ENCODE measurements around the gene ZBTB8A. TPM values are rescaled to one million over a fixed set of nuclear protein-coding genes. Genes with fewer than 3 reads are reported as not detected.

The ZBTB8A gene
- total RNA-seq, 1 donor from 2014 or later = 15.9 TPM

DNA sequence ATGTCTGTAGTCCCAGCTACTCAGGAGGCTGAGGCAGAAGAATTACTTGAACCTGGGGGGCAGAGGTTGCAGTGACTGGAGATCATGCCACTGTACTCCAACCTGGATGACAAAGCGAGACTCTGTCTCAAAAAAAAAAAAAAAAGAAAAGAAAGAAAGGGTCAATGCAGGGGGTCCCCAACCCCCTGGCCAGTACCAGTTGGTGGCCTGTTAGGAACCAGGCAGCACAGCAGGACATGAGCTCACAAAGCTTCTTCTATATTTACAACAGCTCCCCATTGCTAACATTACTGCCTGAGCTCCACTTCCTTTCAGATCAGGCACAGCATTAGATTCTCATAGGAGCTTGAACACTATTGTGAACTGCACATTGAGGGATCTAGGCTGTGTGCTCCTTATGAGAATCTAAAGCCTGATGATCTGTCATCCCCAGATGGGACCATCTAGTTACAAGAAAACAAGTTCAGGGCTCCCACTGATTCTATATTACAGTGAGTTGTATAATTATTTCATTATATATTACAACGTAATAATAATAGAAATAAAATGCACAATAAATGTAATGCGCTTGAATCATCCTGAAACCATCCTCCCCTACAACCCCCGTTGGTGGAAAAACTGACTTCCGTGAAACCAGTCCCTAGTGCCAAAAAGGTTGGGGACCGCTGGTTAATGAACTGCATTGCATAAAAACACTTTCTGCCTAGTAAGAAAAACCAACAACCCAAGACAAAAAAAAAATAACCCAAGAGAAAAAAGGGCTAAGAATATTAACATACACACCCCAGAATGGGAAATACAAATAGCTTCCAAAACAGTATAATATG lies 108.3 kb downstream of the ZBTB8A start:
- no peak overlapping the region for H3K4me3 ChIP-seq
- no peak overlapping the region for H2AFZ ChIP-seq (replicated peaks)
- H3F3A ChIP-seq (ENCODE audit: low read depth) = peaks cover 5% of the 10 kb centered on the region
- H3K36me3 Mint-ChIP-seq = peaks cover 16% of the 10 kb centered on the region
- H3K9me3 ChIP-seq (ENCODE audit: low read depth) = no peaks in the 10 kb centered on the region
- TF ChIP-seq EZH2phosphoT487 (IDR thresholded peaks at IDR 0.05) (no peak), EZH2 (IDR thresholded peaks at IDR 0.05) (no peak)
- TF ChIP-seq, protein P1, sequence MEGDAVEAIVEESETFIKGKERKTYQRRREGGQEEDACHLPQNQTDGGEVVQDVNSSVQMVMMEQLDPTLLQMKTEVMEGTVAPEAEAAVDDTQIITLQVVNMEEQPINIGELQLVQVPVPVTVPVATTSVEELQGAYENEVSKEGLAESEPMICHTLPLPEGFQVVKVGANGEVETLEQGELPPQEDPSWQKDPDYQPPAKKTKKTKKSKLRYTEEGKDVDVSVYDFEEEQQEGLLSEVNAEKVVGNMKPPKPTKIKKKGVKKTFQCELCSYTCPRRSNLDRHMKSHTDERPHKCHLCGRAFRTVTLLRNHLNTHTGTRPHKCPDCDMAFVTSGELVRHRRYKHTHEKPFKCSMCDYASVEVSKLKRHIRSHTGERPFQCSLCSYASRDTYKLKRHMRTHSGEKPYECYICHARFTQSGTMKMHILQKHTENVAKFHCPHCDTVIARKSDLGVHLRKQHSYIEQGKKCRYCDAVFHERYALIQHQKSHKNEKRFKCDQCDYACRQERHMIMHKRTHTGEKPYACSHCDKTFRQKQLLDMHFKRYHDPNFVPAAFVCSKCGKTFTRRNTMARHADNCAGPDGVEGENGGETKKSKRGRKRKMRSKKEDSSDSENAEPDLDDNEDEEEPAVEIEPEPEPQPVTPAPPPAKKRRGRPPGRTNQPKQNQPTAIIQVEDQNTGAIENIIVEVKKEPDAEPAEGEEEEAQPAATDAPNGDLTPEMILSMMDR (IDR thresholded peaks at IDR 0.05) = no peak
- no peak overlapping the region for H3K27ac ChIP-seq
- H3K9ac ChIP-seq = no peak overlapping the region
- H3K27me3 Mint-ChIP-seq (ENCODE audit: insufficient read depth, low read depth) = no peaks in the 10 kb centered on the region
- H3K4me1 ChIP-seq = peaks cover 10% of the 10 kb centered on the region
- no peaks in the 10 kb centered on the region for H3K27me3 ChIP-seq
- peak overlapping the region; percentile 94 for H3K4me3 Mint-ChIP-seq
- H3K36me3 ChIP-seq = no peaks in the 10 kb centered on the region
- H3K79me2 ChIP-seq (ENCODE audit: low read depth) = peaks cover 79% of the 10 kb centered on the region
- H3K9me3 Mint-ChIP-seq = no peaks in the 10 kb centered on the region
- no peak overlapping the region for H3K4me2 ChIP-seq
- DNase-seq (ENCODE audit: low spot score) = no peak
- H3K4me1 Mint-ChIP-seq = peaks cover 16% of the 10 kb centered on the region
- peaks cover 9% of the 10 kb centered on the region for H4K20me1 ChIP-seq (ENCODE audit: low read depth)
- no peak overlapping the region for H3K27ac Mint-ChIP-seq

DNA sequence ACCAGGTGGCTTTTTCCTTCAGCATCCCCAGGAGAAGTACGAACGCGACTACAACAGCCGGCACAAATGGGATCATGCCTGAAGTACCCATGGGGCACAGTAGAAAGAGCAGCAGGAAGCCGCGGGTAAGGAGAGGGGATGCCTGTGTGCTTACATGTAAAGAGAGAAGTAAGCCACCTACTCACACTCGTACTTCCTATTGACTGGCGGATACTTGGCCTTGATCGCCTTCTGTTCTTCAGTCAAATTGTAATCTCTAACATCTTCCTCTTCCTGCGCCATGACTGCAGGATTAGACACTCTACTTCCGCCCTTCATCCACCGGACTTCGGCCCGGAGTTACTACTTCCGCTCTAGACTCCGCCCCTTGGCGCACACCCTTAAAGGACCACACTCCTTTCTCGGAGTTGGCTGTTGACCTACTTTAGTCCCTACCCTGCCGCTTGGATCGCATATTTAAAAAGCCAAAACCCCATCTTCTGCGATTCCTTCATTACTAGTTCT lies 111.1 kb downstream of the ZBTB8A start, which contains the start of gene ZBTB8OS:
Gene ZBTB8OS, minus strand, starts transcription at position 303 of the 504 bp plus-strand sequence. Its CDS starts 21 bp downstream, at position 282.
- H3K9me3 ChIP-seq (ENCODE audit: low read depth) = no peaks in the 10 kb centered on the region
- no peaks in the 10 kb centered on the region for H3K27me3 ChIP-seq
- DNase-seq (ENCODE audit: low spot score) = peak; percentile 95
- H3K27ac ChIP-seq = peak within 1 kb of the TSS; percentile 98
- peak within 1 kb of the TSS; percentile 90 for H3K4me2 ChIP-seq
- peaks cover 30% of the 10 kb centered on the region for H3K4me1 ChIP-seq
- peak within 1 kb of the TSS; percentile 82 for H3K9ac ChIP-seq
- peaks cover 20% of the 10 kb centered on the region for H3F3A ChIP-seq (ENCODE audit: low read depth)
- TF ChIP-seq EZH2 (IDR thresholded peaks at IDR 0.05) (no peak), EZH2phosphoT487 (IDR thresholded peaks at IDR 0.05) (no peak)
- TF ChIP-seq, protein P1 (IDR thresholded peaks at IDR 0.05) = no peak
- H3K79me2 ChIP-seq (ENCODE audit: low read depth) = peaks cover 88% of the 10 kb centered on the region
- H3K27me3 Mint-ChIP-seq (ENCODE audit: insufficient read depth, low read depth) = no peaks in the 10 kb centered on the region
- H3K27ac Mint-ChIP-seq = peak within 1 kb of the TSS; percentile 99
- peak within 1 kb of the TSS; percentile 94 for H3K4me3 Mint-ChIP-seq
- no peaks in the 10 kb centered on the region for H3K9me3 Mint-ChIP-seq
- peaks cover 22% of the 10 kb centered on the region for H4K20me1 ChIP-seq (ENCODE audit: low read depth)
- peaks cover 25% of the 10 kb centered on the region for H3K36me3 Mint-ChIP-seq
- H3K36me3 ChIP-seq = peaks cover 8% of the 10 kb centered on the region
- H2AFZ ChIP-seq (replicated peaks) = peak within 1 kb of the TSS; percentile 88
- peaks cover 31% of the 10 kb centered on the region for H3K4me1 Mint-ChIP-seq
- peak within 1 kb of the TSS; percentile 82 for H3K4me3 ChIP-seq

DNA sequence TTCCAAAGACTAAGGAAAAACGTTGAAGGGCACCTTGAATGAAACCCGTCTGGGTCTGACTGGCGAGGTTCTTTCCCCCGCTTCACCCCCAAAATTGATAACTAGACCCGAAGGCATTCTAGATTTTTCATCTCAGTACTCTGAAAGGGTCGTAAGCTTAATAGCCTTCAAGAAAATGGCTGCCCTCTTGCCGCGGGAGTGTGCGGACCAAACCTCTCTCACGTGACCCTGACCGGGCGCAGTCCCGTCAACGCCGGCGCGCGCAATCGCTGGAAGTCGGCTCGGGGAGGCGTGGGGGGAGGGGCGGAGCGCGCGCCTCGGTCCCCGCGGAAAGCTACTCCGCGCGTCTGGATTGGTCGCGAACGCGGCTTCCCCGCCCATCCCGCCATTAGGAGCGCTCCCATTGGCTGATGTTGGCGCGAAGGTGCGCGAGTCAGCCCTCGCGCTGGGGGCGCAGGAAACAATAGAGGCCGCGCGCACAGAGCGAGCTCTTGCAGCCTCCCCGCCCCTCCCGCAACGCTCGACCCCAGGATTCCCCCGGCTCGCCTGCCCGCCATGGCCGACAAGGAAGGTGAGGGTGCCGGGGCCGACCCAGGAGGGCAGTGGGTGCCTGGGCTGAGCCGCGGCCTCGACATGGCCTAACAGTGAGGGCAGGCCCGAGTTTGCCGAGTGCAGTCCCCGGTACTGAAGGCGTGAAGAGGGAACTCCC lies 111.7 kb downstream of the ZBTB8A start, which contains the start of gene RBBP4:
Gene RBBP4, plus strand, starts transcription at position 457 of the 709 bp plus-strand sequence. Its CDS starts 99 bp downstream, at position 556.
- Histone ChIP-seq H3K79me2 (ENCODE audit: low read depth) (peaks cover 88% of the 10 kb centered on the region), H4K20me1 (ENCODE audit: low read depth) (peaks cover 22% of the 10 kb centered on the region), H3F3A (ENCODE audit: low read depth) (peaks cover 25% of the 10 kb centered on the region), H3K9me3 (ENCODE audit: low read depth) (no peaks in the 10 kb centered on the region), H3K36me3 (peaks cover 8% of the 10 kb centered on the region), H3K27ac (peak within 1 kb of the TSS; percentile 98), H3K27me3 (no peaks in the 10 kb centered on the region), H3K4me2 (peak within 1 kb of the TSS; percentile 90), H3K9ac (peak within 1 kb of the TSS; percentile 82), H3K4me3 (peak within 1 kb of the TSS; percentile 82), H2AFZ (replicated peaks) (peak within 1 kb of the TSS; percentile 88), H3K4me1 (peaks cover 35% of the 10 kb centered on the region)
- Mint-ChIP-seq H3K9me3 (no peaks in the 10 kb centered on the region), H3K4me1 (peaks cover 37% of the 10 kb centered on the region), H3K36me3 (peaks cover 30% of the 10 kb centered on the region), H3K27ac (peak within 1 kb of the TSS; percentile 99), H3K27me3 (ENCODE audit: insufficient read depth, low read depth) (no peaks in the 10 kb centered on the region), H3K4me3 (peak within 1 kb of the TSS; percentile 94)
- peak; percentile 98 for DNase-seq (ENCODE audit: low spot score)
- TF ChIP-seq, protein P1 (IDR thresholded peaks at IDR 0.05) = no peak
- peak; percentile 15 for TF ChIP-seq EZH2phosphoT487 (IDR thresholded peaks at IDR 0.05)
- peak; percentile 51 for TF ChIP-seq EZH2 (IDR thresholded peaks at IDR 0.05)

Data from neural progenitor cell (in vitro differentiated cells).